EH (cell line): ENCODE data around the gene STARD13.

Source experiments
- DNase-seq: peaks from one replicate; pipeline ENCODE4 v3.0.0-alpha.2; 2015; ENCODE audit warnings: low read depth

Gene STARD13

GRCh38 chr13:33111414-33112110 lies 174.0 kb downstream of the STARD13 start:
- peak; percentile 71 for DNase-seq

DNA sequence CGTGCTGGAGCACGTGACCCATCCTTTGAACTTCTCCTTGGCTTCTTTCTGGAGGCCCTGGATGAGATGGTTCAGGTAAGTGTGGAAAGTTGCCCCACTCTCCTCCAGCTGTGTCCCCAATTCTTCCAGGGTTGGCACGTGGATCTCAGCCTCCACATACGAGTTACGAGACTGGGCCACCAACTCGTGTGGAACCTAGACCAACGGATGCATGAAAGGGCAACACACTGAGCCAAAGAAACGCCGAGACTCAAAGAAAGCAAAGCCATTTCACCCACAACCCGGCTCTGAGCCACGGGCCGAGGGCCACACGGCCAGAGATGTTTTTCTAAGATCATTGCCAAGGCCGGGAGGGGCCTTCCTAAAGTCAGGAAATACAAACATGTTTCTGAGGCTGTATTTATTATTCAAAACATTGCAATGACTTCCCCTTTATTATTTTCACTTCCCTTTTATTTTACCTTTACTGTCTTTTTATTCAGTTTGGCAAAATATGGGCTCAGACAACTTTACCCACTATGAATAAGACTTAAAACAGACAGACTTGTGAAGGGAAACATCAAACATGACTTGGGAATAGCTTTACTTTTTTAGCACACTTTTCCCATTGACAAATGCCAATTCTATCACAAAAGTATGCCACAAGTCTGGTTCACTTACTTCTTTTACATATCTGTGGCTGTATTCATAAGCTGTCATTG lies 174.7 kb downstream of the STARD13 start:
- DNase-seq: peak; percentile 43

DNA sequence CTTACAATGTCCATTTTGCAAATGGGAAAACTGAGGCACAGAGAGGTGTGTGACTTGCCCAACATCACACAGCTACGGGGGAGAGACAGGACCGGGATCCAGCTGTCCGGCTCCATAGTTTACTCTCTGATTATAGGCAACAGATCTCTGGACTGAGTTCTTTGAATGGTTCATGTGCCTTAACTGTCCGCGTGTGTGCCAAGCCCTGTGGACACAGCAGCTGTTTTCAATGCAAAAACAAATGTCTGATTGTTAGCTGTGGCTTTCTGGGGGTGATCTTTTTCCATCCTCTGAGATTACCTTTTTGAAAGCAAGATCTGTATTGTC lies 175.2 kb downstream of the STARD13 start:
- no peak for DNase-seq

GRCh38 chr13:33109801-33110200 lies 175.8 kb downstream of the STARD13 start:
- DNase-seq: peak; percentile 23

GRCh38 chr13:33109271-33109697 lies 176.3 kb downstream of the STARD13 start:
- DNase-seq: peak; percentile 61

- peak; percentile 91 for DNase-seq
These were observed 176.9 kb downstream of the STARD13 start for GRCh38 chr13:33108620-33109019.

DNA sequence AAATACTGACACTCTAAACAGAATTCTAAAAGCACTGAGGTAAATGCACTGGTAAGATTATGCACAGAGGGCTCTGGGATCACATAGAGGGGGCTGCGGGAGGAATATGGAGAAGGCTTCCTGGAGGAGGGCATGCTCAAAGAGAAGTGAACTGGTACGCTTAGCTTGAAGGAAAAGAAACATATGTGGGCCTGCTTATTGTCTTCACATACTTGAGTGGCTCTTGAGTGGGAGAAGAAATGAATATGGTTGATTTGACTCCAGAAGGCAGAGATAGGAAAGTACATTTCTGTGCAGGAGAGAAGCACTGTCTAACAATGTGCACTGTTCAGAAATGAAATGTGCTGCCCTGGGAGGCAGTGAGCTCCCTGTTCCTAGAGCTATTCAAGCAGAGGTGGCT lies 178.2 kb downstream of the STARD13 start:
- DNase-seq: no peak

DNA sequence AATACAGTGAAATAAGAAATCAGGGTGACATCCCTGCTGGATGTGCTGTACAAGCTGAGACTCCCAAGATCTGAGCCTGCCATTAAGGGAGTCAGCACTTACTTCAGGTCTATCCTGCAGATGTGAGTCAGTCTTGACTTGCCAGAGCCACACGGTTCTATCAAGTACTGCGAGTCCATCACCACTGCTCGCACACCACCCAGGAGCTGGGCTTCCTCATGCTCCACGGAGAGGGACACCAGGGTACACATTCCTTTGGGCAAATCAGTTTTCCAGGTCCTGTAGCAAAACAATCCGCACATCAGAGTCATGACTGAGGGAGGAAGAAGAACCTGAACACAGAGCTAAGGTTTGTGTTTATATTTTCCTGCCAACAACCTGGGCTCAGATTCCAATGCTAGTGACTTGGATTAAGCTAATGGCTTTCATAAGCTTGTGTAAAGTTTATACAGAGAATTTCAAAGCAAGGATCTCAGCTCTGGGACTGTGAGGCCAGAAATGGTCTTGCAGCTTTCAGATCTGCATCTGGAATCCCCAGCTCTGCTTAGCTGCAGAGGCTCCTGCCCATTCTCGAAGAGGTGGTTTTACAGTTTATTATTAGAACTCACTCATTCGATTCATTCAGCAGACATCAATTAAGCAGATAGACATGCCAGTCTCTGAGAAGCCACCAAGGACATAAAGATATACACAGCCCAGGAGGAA lies 178.7 kb downstream of the STARD13 start:
- DNase-seq: peak; percentile 34

- no peak for DNase-seq
These were observed 180.1 kb downstream of the STARD13 start for GRCh38 chr13:33105387-33106005.

DNA sequence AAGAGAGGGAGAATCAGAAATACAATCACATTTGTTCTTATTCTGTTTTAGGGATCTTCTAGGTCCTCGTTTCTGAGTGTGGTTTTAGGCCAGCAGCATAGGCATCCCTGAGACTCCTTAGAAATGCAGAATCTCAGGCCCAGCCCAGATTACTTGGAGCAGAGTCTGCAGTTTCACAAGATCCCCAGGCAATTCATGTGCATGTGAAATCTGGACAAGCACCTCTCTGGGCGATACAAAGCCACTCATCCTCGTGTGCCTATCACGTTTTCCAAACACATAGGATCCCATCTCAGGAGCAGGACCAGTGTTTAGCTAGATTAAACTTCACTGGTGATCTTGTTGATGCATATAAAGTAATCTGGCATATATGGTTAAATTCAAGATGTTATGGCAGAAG lies 182.1 kb downstream of the STARD13 start:
- no peak for DNase-seq

DNA sequence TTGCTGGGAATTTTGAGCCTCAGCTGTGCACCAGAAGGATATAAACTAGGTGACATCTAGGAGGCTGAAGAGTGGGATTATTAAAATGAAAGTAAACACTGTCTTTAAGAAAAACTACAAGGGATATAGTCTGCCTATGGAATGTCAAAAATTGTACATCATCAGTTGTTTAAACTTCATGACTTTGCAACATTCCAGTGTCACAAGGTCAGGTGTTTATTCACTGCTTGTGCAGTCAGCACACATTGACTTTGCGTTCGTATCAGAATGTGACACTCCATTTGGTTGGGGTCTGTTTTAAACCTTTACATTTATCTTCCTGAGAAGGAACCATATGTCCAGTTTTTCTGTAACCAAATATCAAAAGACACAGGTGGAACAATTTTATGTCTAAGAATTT lies 183.7 kb downstream of the STARD13 start:
- peak; percentile 32 for DNase-seq

DNA sequence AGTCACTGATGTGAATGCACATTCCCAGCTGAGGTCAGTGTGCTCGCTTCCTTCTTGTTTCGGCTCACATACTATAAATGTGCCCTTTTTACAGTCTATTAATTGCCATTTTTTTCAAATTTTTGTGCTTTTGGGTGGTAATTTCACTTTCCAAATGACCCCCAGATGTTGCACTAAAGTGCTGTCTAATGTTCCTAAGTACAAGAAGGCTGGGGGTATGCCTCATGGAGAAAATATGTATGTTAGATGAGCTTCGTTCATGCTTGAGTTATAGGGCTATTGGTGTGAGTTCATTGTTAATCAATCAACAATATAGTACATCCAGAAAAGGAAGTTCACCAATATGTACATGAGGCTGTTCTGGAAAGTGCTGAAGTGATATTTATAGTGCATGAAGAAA lies 184.7 kb downstream of the STARD13 start:
- DNase-seq: peak; percentile 43

DNA sequence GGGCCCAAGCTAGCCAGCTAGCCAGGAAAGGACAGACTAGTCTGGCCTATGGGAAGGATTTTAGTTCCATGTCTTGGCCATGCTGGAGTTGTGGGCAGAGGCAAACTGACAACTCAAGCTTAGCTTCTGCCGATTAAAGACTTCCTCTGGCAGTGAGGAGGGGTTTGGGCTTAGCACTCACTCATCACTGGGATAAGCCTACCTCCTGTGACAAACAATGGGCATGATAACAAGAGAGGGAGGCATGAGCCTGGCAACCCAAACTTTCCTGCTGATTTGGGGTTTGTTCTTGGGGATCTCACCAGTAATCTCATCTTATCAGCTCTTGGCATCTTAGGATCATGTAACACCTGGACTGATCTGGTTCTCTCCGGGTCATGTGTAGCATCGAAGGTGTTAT lies 185.7 kb downstream of the STARD13 start:
- DNase-seq: no peak

GRCh38 chr13:33096886-33097605 lies 188.5 kb downstream of the STARD13 start:
- DNase-seq: no peak

GRCh38 chr13:33092073-33092987 lies 193.2 kb downstream of the STARD13 start:
- no peak for DNase-seq

- no peak for DNase-seq
These were observed 194.2 kb downstream of the STARD13 start for GRCh38 chr13:33091415-33091774.

DNA sequence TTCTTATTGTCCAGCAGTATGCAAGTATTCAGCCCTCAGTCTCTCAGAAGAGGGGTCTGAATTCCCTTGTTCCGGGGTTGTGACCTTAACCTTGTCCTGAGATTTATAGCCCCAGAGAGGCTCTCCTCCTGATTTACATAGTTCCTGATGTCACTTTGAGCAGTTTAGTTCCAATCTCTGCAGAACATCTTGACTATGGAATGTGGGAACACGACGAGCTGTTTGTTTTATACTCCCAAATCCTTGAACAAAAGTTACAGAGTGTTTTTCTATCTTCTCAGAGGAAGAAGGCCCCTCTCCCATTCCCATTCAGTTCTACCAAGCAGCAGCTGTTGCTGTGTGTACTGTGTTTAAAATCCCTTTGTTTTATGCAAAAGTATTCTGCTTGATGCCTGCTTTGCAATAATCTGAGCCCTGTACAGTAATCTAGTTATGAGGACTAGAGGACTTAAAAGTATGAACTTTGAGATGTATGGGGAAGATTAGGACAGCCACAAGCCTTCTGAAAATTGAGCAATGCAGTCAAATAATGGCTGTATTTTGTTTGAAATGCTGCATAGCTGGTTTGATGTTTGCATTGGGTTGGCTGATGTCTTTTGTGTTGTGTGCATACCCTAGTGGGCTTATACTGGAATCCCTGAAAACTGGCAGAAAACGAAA lies 194.7 kb downstream of the STARD13 start:
- DNase-seq: peak; percentile 36

DNA sequence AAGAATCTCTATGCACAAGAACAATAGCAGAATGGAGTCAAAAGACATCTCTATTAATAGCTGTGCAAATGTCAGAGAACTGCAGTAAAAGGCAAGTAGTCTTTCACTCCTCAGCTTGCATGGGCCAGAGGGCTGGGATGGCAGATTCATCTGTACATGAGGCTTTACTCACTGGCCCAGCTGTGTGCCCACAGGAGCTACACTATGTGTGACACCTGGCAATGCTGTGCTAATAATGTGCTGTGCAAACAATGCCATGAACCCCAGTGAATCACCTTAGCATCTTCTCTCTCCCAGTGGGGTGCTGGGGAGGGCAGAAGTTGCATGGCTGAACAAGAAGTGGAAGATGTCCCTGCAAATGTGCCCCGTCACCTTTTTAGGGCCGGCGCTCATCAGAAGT lies 196.2 kb downstream of the STARD13 start:
- no peak for DNase-seq

GRCh38 chr13:33087790-33088189 lies 197.8 kb downstream of the STARD13 start:
- DNase-seq: peak; percentile 16

DNA sequence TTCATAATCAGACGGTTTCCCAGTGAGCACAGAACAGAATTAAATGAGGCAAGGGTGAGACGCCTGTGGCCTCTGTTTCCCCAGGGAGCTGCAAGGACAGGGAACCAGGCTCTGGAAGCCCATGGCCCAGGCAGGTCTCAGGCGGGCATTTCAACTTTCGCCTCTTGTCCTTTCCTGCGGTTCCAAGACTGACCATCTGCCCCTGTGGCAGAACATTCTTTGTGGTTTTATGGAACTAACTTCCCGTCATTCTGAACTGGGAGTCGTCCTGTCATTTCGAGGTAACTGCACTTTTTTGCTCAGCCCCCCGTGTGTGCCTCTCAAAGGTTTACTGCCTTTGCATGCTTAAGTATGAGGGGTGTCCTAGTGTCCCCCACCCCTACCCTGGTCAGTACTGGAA lies 198.5 kb downstream of the STARD13 start:
- peak; percentile 27 for DNase-seq

- no peak for DNase-seq
These were observed 202.5 kb downstream of the STARD13 start for GRCh38 chr13:33083054-33083453.
